Measurements from ENCODE around the gene CACNA1B. TPM values are rescaled to one million over a fixed set of nuclear protein-coding genes. Genes with fewer than 3 reads are reported as not detected.

Gene CACNA1B
- total and polyA plus RNA-seq, 2 of the 13 experiments (the other 11 are each of a cell fraction or from before 2014, with no cell fraction given): under 0.01 to 0.04 TPM

DNA sequence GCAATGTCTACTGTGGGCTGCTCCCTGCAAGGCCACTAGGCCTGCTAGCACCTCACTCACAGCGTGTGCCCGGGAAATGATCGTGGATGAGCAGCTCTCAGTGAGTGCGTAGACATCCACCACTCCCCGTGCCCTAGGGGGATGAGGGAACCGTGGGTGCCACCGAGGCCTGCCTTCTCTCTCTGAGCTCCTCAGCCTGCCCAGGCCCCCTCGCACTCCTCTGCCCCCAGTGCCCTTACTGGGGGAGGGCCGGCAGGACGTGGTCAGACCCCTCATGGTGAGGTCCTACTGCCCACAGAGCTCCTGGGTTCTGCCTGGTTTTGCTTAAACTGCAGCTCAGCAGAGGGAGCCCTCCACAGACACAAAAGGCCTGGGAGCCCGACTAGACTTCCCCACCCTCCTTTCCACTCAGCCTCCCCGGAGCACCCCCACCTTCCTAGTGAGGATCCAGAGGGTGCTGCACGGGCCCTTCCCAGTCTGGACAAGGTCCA is 220.0 kb downstream of the CACNA1B start:
- Histone ChIP-seq H3K4me3 (replicated peaks in 1 of 3; ENCODE audit: insufficient read depth in 1 of 3, low read depth in 2 of 3, low read length in 3 of 3) (no peak overlapping the region), H3K4me1 (ENCODE audit: insufficient read depth, low read length) (no peaks in the 10 kb centered on the region), H3K36me3 (replicated peaks in 1 of 2; ENCODE audit: control insufficient read depth in 1 of 2, insufficient read depth in 2 of 2, low read length in 2 of 2) (no peaks in the 10 kb centered on the region), H3K79me2 (ENCODE audit: insufficient read depth, low read length) (no peaks in the 10 kb centered on the region), H4K20me1 (ENCODE audit: insufficient read depth, low read length) (no peaks in the 10 kb centered on the region), H3K27ac (ENCODE audit: extremely low read length, insufficient read depth, low read length) (no peak overlapping the region), H3K4me2 (ENCODE audit: low read depth, low read length) (no peak overlapping the region), H2AFZ (ENCODE audit: low read length) (no peak overlapping the region), H3K9me3 (ENCODE audit: low read length) (no peaks in the 10 kb centered on the region), H3K27me3 (ENCODE audit: control insufficient read depth in 1 of 2, insufficient read depth in 2 of 2, low read length in 2 of 2) (peaks cover 2 to 9% of the 10 kb centered on the region in 2 experiments; a peak in 2 of 5 replicates), H3K9ac (ENCODE audit: insufficient read depth, low read depth, low read length) (no peak overlapping the region)
- intact Hi-C loops (cut with micrococcal nuclease; ENCODE audit: unreplicated experiment) (no loop called here), in situ Hi-C loops (cut with HindIII; ENCODE audit: extremely low pct_ligation_motif_present, low pct_unique_long_range_greater_than_20kb) (no loop called here)
- DNase-seq (ENCODE audit: low spot score) (no peak), FAIRE-seq (no peak), ATAC-seq (no peak)
- POLR2A ChIA-PET: no interaction called here
- CTCF ChIA-PET (ENCODE audit: low intra/inter-chr PET ratio, low total read pairs): no interaction called here
- WGBS (ENCODE audit: low lambda C conversion rate): 22% methylated on average over 6 of the region's 13 CpGs
- TF ChIP-seq NFYC (CRISPR knock-in tag; IDR thresholded peaks at IDR 0.05): no peak
- no peak for TF ChIP-seq ZBTB20 (CRISPR knock-in tag; IDR thresholded peaks at IDR 0.05; ENCODE audit: borderline replicate concordance, low read depth)
- no peak for TF ChIP-seq ZNF292 (CRISPR knock-in tag; IDR thresholded peaks at IDR 0.05; ENCODE audit: borderline replicate concordance, low read depth)
- TF ChIP-seq, protein P1, sequence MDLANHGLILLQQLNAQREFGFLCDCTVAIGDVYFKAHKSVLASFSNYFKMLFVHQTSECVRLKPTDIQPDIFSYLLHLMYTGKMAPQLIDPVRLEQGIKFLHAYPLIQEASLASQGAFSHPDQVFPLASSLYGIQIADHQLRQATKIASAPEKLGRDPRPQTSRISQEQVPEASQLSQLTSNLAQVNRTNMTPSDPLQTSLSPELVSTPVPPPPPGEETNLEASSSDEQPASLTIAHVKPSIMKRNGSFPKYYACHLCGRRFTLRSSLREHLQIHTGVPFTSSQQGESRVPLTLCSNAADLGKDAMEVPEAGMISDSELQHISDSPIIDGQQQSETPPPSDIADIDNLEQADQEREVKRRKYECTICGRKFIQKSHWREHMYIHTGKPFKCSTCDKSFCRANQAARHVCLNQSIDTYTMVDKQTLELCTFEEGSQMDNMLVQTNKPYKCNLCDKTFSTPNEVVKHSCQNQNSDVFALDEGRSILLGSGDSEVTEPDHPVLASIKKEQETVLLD (CRISPR knock-in tag; IDR thresholded peaks at IDR 0.05; ENCODE audit: low read depth): no peak
- TF ChIP-seq, protein P2, sequence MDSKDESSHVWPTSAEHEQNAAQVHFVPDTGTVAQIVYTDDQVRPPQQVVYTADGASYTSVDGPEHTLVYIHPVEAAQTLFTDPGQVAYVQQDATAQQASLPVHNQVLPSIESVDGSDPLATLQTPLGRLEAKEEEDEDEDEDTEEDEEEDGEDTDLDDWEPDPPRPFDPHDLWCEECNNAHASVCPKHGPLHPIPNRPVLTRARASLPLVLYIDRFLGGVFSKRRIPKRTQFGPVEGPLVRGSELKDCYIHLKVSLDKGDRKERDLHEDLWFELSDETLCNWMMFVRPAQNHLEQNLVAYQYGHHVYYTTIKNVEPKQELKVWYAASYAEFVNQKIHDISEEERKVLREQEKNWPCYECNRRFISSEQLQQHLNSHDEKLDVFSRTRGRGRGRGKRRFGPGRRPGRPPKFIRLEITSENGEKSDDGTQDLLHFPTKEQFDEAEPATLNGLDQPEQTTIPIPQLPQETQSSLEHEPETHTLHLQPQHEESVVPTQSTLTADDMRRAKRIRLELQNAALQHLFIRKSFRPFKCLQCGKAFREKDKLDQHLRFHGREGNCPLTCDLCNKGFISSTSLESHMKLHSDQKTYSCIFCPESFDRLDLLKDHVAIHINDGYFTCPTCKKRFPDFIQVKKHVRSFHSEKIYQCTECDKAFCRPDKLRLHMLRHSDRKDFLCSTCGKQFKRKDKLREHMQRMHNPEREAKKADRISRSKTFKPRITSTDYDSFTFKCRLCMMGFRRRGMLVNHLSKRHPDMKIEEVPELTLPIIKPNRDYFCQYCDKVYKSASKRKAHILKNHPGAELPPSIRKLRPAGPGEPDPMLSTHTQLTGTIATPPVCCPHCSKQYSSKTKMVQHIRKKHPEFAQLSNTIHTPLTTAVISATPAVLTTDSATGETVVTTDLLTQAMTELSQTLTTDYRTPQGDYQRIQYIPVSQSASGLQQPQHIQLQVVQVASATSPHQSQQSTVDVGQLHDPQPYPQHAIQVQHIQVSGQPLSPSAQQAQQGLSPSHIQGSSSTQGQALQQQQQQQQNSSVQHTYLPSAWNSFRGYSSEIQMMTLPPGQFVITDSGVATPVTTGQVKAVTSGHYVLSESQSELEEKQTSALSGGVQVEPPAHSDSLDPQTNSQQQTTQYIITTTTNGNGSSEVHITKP (CRISPR knock-in tag; IDR thresholded peaks at IDR 0.05; ENCODE audit: low read depth): no peak
- no peak for TF ChIP-seq KLF12 (CRISPR knock-in tag; IDR thresholded peaks at IDR 0.05; ENCODE audit: borderline replicate concordance)
- no peak for TF ChIP-seq SRSF1 (optimal IDR thresholded peaks at IDR 0.05; ENCODE audit: low read depth, low read length)
- TF ChIP-seq NR2F6 (IDR thresholded peaks at IDR 0.05): no peak
- no peak for TF ChIP-seq NR2F6 (CRISPR knock-in tag; IDR thresholded peaks at IDR 0.05)
- TF ChIP-seq ZSCAN21 (CRISPR knock-in tag; IDR thresholded peaks at IDR 0.05; ENCODE audit: borderline replicate concordance): no peak
- no peak for TF ChIP-seq ZC3H13 (CRISPR knock-in tag; IDR thresholded peaks at IDR 0.05)
- TF ChIP-seq, protein P3, sequence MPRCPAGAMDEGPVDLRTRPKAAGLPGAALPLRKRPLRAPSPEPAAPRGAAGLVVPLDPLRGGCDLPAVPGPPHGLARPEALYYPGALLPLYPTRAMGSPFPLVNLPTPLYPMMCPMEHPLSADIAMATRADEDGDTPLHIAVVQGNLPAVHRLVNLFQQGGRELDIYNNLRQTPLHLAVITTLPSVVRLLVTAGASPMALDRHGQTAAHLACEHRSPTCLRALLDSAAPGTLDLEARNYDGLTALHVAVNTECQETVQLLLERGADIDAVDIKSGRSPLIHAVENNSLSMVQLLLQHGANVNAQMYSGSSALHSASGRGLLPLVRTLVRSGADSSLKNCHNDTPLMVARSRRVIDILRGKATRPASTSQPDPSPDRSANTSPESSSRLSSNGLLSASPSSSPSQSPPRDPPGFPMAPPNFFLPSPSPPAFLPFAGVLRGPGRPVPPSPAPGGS (CRISPR knock-in tag; IDR thresholded peaks at IDR 0.05): no peak
- TF ChIP-seq ZNF230 (CRISPR knock-in tag; IDR thresholded peaks at IDR 0.05): no peak
- no TSS peak for BruUV-seq (replicated peaks)

Data from HepG2 (cell line).